SK-N-SH treated with all-trans-retinoic acid at 6 μM for 48 hours (cell line): ENCODE data around the gene ATOX1.

Source experiments
- ARNTL ChIP-seq: fragments of 450-650 bp; formaldehyde crosslinking; IDR thresholded peaks from 2 replicates; pipeline ENCODE4 v1.5.0; 2020; ENCODE audit warnings: low read depth, mild to moderate bottlenecking, moderate library complexity, borderline replicate concordance
- CREB5 ChIP-seq: fragments of 250-450 bp; sonication (Bioruptor Pico); IDR thresholded peaks from 2 replicates; pipeline ENCODE4 v1.5.1; 2020; ENCODE audit warnings: low read depth, mild to moderate bottlenecking, moderate library complexity
- CSRNP3 ChIP-seq: fragments of 250-450 bp; sonication (Bioruptor Pico); IDR thresholded peaks from 2 replicates; pipeline ENCODE4 v1.5.1; 2021; ENCODE audit warnings: mild to moderate bottlenecking, moderate library complexity
- GLIS3 ChIP-seq: fragments of 250-450 bp; sonication (Bioruptor Pico); IDR thresholded peaks from 2 replicates; pipeline ENCODE4 v1.5.0; 2020; ENCODE audit warnings: mild to moderate bottlenecking, moderate library complexity
- PATZ1 ChIP-seq: fragments of 250-450 bp; sonication (Bioruptor Pico); IDR thresholded peaks from 2 replicates; pipeline ENCODE4 v1.8.0; 2020; ENCODE audit warnings: mild to moderate bottlenecking, moderate library complexity, borderline replicate concordance
- RARB ChIP-seq: fragments of 250-450 bp; sonication (Bioruptor Pico); IDR thresholded peaks from 2 replicates; pipeline ENCODE4 v1.8.0; 2021; ENCODE audit warnings: mild to moderate bottlenecking, moderate library complexity
- TCF4 ChIP-seq: fragments of 250-450 bp; sonication (Bioruptor Pico); IDR thresholded peaks from 2 replicates; pipeline ENCODE4 v1.8.0; 2021; ENCODE audit warnings: mild to moderate bottlenecking, moderate library complexity, borderline replicate concordance
- ZFP3 ChIP-seq: fragments of 250-450 bp; sonication (Bioruptor Pico); IDR thresholded peaks from 2 replicates; pipeline ENCODE4 v1.5.0; 2020; ENCODE audit warnings: mild to moderate bottlenecking, moderate library complexity

GRCh38 chr5:151695464-151695863 is 63.0 kb downstream of the ATOX1 start:
- TF ChIP-seq CSRNP3 (CRISPR knock-in tag), result no peak
- TF ChIP-seq ZFP3 (CRISPR knock-in tag), result no peak
- TF ChIP-seq ARNTL, result no peak
- TF ChIP-seq RARB (CRISPR knock-in tag), result no peak
- no peak for TF ChIP-seq CREB5 (CRISPR knock-in tag)
- TF ChIP-seq PATZ1 (CRISPR knock-in tag), result no peak
- TF ChIP-seq GLIS3 (CRISPR knock-in tag), result no peak
- no peak for TF ChIP-seq TCF4
